PFSK-1 (cell line): Measurements from ENCODE around the gene POLR1A.

Experiments
- FOXP2 ChIP-seq: optimal IDR thresholded peaks from 2 replicates; pipeline ENCODE3; 2011; ENCODE audit warnings: borderline replicate concordance, control low read depth, inconsistent platforms; ENCODE audit not compliant: insufficient read depth; ENCODE audit errors: extremely low read length, extremely low read depth
- POLR2AphosphoS5 ChIP-seq: IDR thresholded peaks from 2 replicates; pipeline ENCODE4 v1.6.1; 2012; ENCODE audit warnings: low read depth, mild to moderate bottlenecking, control low read depth, low read length, moderate library complexity
- SIN3A ChIP-seq: IDR thresholded peaks from 2 replicates; pipeline ENCODE4 v1.6.1; 2012; ENCODE audit warnings: mild to moderate bottlenecking, low read length, moderate library complexity, borderline replicate concordance; ENCODE audit not compliant: insufficient read depth
- TAF1 ChIP-seq: IDR thresholded peaks from 2 replicates; pipeline ENCODE4 v1.6.1; 2012; ENCODE audit warnings: low read length, control low read depth, borderline replicate concordance; ENCODE audit not compliant: insufficient read depth
- TF ChIP-seq, protein P1 (sequence below), 2 experiments: IDR thresholded peaks; 2 replicates each; pipeline versions ENCODE4 v1.6.1 to v1.8.0; 2011 to 2012; ENCODE audit warnings: low read depth in 2 of 2, low read length in 2 of 2, control low read depth in 1 of 2, inconsistent platforms in 1 of 2, mild to moderate bottlenecking in 1 of 2, moderate library complexity in 1 of 2; ENCODE audit not compliant: insufficient read depth in 1 of 2

The POLR1A gene

GRCh38 chr2:86038291-86039081 lies 67.2 kb downstream of the POLR1A start:
- no peak for TF ChIP-seq FOXP2

DNA sequence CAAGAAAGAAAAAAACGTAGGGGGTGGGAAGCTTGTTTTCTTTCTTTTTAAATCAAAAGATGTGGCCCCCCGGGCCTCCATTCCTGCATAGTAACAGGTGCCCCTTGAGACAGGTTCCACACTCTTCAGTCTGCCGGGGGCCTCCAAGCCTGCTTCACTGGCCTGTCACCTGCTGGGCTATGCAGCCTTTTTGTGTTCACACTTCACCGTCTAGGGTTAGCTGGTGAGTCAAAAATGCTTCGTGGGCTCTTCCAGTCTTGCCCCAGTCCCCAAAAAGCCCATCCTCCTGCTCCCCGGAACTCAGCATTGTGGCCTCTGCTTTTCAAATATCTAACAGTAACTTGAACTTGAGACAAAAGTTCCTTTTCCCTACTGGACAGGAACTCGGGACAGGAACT lies 67.9 kb downstream of the POLR1A start:
- TF ChIP-seq, protein P1, sequence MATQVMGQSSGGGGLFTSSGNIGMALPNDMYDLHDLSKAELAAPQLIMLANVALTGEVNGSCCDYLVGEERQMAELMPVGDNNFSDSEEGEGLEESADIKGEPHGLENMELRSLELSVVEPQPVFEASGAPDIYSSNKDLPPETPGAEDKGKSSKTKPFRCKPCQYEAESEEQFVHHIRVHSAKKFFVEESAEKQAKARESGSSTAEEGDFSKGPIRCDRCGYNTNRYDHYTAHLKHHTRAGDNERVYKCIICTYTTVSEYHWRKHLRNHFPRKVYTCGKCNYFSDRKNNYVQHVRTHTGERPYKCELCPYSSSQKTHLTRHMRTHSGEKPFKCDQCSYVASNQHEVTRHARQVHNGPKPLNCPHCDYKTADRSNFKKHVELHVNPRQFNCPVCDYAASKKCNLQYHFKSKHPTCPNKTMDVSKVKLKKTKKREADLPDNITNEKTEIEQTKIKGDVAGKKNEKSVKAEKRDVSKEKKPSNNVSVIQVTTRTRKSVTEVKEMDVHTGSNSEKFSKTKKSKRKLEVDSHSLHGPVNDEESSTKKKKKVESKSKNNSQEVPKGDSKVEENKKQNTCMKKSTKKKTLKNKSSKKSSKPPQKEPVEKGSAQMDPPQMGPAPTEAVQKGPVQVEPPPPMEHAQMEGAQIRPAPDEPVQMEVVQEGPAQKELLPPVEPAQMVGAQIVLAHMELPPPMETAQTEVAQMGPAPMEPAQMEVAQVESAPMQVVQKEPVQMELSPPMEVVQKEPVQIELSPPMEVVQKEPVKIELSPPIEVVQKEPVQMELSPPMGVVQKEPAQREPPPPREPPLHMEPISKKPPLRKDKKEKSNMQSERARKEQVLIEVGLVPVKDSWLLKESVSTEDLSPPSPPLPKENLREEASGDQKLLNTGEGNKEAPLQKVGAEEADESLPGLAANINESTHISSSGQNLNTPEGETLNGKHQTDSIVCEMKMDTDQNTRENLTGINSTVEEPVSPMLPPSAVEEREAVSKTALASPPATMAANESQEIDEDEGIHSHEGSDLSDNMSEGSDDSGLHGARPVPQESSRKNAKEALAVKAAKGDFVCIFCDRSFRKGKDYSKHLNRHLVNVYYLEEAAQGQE (IDR thresholded peaks at IDR 0.05; ENCODE audit: insufficient read depth in 1 of 2, low read depth in 2 of 2, low read length in 2 of 2): no peak
- TF ChIP-seq POLR2AphosphoS5: no peak
- TF ChIP-seq TAF1: no peak
- no peak for TF ChIP-seq SIN3A
- no peak for TF ChIP-seq FOXP2

GRCh38 chr2:86037141-86037794 lies 68.4 kb downstream of the POLR1A start:
- TF ChIP-seq TAF1 (no peak), POLR2AphosphoS5 (no peak), SIN3A (no peak), FOXP2 (no peak)
- TF ChIP-seq, protein P1 (IDR thresholded peaks at IDR 0.05; ENCODE audit: insufficient read depth in 1 of 2, low read depth in 2 of 2, low read length in 2 of 2): no peak

GRCh38 chr2:86036669-86037138 lies 69.0 kb downstream of the POLR1A start:
- no peak for TF ChIP-seq SIN3A
- TF ChIP-seq, protein P1 (IDR thresholded peaks at IDR 0.05; ENCODE audit: insufficient read depth in 1 of 2, low read depth in 2 of 2, low read length in 2 of 2): no peak
- no peak for TF ChIP-seq FOXP2
- TF ChIP-seq POLR2AphosphoS5: no peak

DNA sequence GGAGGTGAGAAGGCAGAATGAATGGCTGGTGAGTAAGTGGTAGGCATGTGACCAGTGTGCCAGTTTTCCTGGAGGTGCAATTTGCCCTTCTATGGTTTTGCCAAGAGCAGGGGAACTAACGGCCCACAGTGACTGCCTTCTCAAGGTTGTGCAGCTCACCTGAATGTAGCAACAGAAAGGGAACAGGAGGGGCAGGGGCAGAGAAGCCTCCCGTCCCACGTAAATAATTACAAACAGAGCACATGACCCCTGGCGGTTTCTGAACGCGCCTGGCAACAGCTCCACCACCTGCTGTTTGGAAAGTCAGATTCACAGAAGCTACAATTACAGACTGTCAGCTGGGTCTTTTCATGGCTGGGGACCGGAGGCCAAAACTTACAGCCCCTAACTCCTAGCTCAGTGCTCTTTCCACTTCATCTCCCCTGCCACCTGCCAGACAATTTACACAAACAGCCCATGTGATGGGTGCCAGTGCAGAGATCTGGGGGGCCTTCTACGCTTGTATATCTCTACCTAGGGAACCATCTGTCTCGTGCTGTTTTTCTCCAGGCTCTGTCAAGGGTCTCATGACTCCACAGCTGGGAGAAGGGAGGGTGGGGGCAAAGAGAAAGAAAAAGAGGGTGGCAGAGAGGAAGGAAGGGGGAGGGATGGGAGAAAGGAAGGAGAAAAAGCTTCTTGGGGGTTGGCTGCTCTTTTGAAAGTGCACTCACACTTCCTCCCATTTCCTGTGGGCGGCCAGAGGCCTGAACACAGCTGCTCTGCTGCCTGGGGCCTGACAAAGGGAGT lies 69.6 kb downstream of the POLR1A start:
- TF ChIP-seq SIN3A (no peak), TAF1 (no peak), POLR2AphosphoS5 (no peak), FOXP2 (no peak)
- TF ChIP-seq, protein P1 (IDR thresholded peaks at IDR 0.05; ENCODE audit: insufficient read depth in 1 of 2, low read depth in 2 of 2, low read length in 2 of 2): no peak
